T-helper 1 cell treated with Interleukin-12 subunit alpha and Interleukin-12 subunit beta and Interleukin-4 antibody, amounts not matched to agents 30 ng/mL and 1 ng/mL, for 36 hours (primary cell): Measurements from ENCODE around the gene NINL. TPM values are rescaled to one million over a fixed set of nuclear protein-coding genes. Genes with fewer than 3 reads are reported as not detected.
"Not testable (repeated sequence)": the region's sequence is repeated elsewhere in the genome, so short reads cannot be mapped to it uniquely, and the experiment has no call there.

Experiments
- intact Hi-C: fragments of 100-400 bp; cut with micrococcal nuclease; formaldehyde crosslinking; loops from one replicate; pipeline ENCODE4 v1.15.1; 2024
- total RNA-seq: library from RNA; stranded (reverse); gene quantifications from 2 replicates; pipeline ENCODE4 v1.2.3, GENCODE V29; 2022

Gene NINL
- total RNA-seq, 1 donor from 2014 or later, result 2.1 TPM

DNA sequence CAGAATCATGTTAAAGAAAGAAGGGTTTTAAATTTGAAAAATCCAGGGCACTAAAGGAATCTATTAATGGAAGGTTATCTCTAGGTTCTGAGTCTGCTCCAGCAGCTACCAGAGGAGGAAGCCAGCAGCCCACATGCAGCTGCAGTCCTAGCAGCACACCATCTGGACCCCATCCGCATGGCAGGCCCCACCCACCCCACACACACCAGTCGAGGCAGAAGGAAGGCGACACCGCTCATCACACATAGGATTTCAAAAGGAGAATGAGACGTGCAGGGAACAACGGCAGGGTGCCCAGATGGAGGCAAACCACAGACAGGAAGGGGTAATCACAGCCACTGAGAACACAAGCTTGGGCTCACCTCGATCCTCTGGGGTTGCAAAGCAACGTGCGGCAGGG lies 99.0 kb downstream of the NINL start:
- intact Hi-C loops, result no loop called here

DNA sequence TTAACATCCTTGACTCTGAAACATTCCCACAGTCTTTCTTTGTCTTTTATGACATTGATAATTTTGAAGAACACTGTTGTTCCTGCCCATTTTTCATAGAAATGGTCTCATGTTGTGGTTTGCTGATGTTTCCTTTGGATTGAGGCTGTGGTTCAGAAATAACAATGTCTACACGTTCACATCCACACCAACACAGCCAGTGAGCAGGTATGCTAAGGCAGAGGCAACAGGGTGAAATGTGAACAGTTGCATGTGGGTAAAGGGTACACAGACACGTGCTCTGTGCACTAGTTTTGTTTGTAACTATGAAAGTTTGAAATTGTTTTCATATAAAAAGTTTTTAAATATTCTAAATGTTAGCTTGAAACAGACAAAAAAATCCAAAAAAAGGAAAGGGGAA lies 99.5 kb downstream of the NINL start:
- intact Hi-C loops, result no loop called here

DNA sequence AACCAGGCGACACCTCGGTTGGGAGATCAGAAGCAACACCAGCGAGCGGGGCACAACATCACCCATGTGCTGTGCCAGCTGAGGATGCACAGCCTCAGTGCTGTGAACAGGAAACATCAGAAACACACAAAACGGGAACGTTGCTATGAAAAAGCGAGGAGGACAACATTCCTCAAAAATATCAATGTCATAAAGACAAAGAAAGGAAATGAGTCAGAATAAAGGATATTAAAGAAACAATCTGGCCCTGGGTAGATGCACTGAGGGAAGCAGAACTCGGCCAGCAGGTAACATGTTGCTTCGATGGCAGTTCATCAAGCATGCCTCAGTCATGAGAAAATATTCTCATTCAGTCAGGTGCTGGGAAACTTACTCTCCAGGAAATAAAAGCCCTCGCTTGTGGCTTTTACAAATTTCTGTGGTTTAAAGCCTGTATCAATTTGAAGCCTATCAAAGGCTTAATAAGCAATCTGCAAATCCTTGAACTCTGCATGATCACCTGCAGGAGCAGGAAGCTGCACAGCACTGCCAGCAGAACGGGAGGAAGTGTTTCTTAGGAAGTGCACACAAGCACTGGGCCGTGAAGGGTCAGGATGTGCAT lies 100.3 kb downstream of the NINL start:
- intact Hi-C loops, result no loop called here

DNA sequence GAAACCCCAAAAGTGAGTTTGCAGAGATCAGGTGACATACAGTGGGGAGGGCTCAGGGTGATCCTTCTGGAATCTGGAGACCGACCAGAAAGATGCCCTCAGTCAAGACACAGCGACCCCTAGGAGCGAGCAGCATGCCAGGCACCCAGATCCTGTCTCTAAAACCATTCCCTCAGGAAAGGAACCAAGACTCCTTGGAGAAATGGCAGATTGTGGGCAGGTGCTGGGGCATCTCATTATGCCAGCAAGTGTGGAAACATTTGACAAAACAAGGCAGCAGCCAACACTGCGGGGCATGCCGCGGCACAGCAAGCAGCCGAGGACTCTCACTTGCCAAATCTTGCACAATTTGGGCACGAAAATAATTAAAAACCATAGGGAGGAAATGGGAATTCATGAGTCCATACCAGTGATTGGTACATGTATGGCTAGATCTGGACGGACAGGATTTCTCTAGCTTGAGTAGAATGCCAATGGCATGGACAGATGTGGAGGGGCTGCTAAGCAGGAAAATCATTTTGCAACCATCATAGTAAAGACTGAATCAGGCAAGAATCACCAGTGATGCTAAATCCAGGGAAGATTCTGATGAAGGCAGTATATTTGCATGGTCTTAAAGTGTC lies 101.0 kb downstream of the NINL start:
- intact Hi-C loops, result no loop called here

DNA sequence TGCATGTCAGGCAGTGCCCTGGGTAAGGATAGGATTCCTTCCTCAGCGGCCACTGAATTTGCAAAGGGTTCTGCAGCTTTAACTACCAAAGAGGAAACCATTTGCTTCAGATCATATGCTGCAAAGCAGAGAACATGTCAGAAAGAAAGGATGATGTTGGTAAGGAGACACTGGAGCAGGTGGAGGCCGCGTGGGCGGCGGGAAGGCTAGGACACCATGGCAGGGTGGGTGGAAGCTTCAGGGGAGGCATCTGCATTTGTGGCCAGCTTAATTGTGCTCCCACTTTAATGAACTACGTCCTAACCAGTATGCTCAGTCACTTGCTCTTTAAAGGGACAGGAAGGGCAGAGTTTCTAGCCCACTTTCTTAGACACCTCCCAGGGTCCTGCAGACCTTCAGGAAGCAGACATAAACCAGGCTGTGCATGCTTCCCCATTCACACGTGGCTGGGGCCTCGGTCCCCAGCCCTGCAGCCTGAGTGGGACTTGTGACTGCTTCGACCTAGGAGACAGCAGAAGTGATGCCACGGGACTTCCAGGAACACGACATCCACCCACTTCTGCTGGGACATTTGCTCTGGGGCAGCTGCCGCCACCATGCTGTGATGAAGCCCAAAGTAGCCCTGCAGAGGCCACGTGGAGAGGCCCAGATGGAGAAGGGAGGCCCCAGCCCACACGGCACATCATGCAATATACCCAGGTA lies 101.7 kb downstream of the NINL start:
- intact Hi-C loops, result no loop called here

DNA sequence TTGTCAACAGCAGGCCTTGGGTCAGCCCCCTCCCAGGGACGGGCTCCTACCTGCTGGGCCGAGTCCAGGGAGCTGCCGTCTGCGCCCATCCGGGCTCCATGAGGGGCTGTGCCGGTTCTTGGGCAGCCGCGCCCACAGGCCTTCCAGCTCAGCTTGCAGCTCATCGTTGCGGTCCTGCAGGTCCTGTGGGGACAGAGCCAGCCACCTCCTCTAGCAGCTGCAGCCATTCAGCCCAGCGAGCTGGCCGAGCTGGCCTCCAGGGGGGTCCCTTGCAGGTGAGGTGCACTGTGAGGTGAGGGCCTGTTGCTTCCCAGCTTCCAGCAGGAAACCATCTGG lies 103.4 kb downstream of the NINL start:
- intact Hi-C loops, result no loop called here

DNA sequence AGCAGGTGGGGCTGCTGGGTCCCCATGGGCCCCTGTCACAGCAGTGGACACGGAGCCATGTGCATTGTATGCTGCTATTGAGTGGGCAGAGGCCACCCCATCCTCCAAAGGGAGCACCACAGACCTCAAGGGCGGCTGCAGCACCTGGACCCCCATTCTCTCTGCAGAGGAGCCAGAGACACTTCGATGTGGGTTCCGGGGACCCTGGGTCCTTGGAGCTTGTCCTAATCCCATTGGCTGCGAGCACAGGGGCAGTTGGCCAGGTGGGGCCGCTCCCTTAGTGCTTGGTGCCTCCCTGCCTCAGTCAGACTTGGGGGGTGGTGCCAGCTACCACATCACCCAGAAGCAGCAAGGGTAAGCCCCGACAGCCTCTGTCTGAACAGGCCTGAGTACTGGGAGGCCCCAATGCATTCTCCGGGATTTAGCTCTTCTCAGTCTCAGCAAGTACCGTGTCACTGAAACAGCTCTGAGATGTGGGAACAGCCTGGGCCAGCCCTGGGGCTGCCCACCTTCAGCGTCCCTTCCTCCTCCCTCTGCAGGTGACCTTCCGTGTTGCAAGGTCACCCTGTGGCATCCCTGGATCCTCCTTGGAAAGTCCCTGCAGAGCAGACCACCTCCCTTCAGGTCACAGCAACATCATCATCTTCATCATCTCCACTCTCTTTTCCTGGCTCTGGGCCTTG lies 104.0 kb downstream of the NINL start:
- intact Hi-C loops, result no loop called here

DNA sequence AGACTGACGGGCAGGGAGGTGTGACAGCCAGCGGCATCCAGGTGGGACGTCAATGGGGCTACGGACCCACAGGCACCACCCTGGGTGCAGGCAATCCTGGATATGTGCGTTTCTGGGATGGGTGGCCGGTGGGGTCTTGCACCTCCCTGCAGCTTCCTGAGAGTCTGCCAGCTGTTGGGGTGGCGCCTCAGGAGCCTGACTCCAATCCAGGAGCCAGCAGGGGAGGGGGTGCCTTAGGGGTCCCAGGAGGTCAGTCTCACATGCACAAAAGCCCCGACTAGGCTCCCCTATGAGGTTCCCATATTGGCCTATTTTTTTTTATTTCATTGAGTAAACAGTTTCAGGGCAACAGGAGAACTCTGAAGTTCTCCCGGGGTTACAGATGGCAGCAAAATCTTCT lies 104.5 kb downstream of the NINL start:
- intact Hi-C loops, result no loop called here

DNA sequence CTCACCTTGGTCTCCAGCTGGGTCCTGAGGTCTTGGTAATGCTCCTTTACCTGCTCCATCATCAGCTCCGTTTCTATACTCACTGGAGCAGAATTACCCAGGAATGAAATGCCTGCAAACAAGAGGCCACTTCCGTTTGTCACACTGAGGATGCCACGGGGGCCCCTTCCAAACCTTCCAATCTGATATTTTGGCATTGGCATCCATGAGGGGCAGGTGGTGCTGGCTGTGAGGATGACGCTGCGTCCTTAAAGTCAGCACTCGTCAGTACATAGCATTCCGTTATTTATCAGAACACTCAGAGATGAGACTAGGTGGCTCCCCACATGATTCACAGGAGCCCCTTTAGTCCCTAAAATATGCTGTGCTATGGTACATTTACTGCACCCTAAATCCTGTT lies 105.2 kb downstream of the NINL start:
- intact Hi-C loops, result no loop called here

DNA sequence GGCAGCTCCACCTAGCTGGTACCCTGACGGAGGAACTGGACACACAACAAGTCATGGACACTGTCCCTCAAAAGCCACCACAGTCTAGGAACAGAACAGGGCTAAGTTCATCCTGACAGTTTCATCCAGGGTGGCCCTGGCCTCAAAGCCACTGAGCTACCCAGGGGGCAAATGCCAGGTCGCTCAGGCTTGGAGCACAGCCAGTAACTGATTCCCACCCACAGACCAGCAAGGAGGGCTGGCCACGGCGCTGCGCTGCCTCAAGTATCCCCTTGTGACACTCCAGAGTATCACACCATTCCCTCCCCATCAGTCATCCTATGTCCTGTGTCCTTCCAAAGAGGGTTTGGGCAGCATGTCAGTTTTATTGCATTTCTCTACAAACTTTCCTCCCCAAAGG lies 105.7 kb downstream of the NINL start:
- intact Hi-C loops, result no loop called here

DNA sequence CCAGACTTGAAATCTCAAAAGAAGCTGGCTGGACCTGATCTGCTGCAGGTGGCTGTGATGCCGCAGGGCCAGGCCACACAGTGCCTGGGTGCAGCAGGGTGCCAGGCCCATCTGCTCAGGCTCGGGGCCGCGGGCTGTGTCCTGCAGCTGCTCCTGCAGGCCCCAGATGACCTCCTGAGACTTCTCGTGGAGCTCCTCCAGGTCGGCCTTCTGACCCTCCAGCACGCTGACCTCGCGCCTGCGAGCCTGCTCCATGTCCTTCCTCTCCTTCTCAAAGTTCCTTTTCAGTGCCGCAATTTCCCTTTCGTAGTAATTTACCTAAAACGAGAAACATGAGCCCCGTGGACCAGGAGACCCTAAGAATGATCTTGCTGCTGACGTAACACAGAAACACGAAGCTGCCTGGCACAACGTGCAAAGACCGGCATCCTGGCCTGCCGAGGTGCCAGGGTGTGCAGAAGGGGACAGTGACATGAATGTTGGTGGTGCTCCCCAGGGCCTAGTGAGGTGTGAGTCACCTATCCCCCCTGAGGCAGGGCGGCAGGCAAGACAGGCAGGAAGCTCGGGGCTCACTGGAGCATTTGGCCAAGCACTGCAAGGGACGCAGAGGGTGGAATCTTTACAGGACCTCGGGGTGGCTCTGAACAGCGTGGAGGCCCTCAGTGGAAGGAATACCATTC lies 106.3 kb downstream of the NINL start:
- intact Hi-C loops, result no loop called here

DNA sequence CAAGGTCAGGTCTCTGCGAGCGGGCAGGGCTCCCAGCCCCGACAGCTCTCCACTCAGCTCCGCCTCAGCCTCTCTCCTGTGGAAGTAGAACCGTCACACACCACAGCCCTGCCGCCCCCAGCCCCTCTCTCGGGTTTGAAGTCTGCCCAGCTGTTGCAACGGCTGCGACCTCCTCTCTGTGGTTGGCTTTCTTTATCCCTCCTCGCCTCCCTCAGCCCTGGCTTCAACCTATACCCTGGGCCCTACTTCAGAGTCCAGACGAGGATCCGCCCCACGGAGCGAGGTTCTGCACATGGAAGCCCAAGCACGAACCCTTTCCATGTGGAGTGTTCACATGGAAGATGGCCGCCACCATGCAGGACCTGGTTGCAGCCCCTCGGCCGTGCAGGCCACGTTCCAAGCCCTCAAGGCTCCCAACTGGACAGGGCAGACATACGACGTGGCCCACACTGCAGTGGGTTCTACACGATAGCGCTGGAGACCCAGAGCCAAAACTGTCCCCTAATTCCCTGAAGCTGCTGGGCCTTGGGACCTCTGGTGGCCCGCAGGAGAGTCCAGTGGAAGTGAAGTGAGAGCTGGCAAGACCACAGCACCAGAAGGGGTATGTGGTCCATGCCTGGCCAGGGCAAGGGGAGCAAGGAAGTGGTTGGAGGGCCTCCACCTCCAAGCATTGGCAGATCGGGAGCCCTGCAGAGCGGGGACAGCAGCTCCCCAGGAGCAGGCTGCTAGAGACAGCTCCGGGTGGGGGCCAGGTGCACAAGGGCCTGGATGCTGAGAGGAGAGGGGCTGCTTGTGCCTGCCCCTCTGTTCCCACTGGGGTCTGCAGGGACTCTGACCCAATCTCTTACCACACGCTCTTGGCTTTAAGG lies 108.1 kb downstream of the NINL start:
- intact Hi-C loops, result no loop called here

DNA sequence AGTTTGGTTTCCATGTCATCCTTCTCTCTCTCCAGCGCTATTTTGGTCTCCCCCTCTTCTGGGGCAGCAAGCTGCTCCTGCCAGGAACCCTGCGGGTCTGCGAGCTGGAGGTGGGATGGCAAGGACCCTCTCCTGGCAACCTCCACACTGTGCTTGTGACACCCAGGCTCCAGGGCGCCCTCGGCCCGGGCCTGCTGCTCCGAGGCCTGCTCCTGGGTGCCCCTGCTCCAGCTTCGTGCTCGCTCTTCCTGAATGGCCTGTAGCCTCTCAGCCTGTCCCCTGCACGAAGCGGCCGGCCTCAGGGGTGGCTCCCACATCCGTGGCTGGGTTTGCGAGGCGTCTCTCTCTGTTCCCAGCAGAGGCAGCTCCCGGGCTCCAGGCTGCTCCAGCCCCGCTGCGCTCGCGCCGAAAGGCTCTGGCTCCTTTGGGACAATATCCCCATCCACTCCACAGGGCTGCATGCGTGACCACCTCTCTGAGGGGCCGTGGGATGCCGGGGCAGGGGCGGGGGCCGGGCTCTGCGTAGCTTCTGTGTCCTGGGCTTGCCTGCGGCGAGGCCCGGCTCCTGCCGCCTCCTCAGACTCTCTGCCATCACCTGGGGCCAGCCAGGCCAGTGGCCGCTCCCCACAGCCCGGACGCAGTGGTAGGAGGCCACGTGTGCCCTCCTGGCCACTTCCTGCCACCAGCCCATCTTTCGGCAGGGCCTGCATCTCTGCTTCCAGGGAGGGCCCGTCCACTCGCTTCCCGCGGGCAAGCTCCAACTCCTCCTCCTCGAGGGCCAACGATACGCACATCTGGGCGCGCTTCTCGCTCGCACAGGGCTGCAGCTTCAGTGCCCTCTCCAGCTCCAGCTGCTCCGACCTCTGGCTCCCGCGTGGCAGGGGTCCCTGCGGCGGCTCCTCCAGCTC lies 109.0 kb downstream of the NINL start:
- intact Hi-C loops, result no loop called here

DNA sequence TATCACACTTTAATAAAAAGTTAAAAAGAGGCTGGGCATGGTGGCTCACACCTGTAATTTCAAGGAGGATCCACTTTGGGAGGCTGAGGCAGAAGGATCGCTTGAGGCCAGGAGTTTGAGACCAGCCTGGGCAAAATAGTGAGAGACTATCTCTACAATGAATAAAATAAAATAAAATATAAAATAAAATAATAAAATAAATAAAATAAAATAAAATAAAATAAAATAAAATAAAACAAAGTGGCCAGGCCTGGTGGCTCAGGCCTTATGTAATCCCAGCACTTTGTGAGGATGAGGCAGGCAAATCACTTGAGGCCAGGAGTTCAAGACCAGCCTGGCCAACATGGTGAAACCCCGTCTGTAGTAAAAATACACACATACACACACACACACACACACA lies 112.0 kb downstream of the NINL start:
- intact Hi-C loops, result not testable (repeated sequence)

DNA sequence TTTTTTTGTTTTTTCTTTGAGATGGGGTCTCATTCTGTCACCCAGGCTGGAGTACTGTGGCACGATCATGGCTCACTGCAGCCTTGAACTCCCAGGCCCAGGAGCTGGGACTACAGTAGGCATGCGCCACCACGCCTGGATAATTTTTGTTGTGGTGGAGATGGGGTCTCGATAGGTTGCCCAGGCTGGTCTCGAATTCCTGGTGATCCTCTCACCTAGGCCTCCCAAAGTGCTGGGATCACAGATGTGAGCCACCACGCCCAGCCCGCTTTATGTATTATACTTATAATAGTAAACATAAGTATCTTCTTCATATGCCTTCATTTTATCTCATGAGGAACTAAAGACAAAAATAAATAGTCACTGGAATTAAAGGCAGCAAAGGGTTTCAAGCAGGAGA lies 114.3 kb downstream of the NINL start:
- intact Hi-C loops, result no loop called here

DNA sequence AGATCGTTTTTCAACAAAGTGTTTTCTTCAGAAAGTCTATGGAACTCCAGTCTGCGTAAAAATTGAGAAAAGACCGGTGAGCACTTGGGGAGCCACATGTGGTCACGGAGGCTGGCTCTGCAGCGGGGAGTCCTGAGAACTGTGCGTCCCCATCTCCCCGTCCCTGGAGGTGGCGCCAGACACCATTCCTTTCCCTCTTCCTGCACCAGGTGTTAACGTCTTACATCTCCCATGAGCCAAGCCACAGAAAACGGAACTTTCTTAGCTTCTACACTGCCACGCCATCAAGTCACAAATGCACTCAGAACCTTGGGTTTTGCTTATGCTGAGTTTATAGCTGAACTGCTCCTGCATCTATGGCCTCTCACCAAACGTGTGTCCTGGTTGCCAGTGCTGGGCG lies 115.3 kb downstream of the NINL start:
- intact Hi-C loops, result no loop called here

DNA sequence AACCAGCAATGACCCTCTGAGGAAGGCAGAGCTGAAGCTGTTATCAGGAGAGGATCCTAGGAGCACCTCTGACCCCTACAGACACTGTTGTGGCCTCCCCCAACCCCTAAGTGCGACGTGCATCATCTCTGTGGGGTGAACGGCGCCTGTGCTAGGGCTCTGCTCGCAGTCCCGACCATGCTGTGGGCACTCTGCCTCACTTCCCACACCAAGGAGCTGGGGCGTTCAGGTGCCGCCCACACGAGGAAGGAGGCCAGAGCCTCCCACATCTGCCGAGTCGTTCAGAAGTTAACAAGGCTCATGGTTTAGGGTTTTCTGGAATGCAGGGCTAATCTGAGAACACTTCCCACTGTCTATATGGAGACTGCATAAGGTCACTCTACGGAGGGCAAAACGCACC lies 115.8 kb downstream of the NINL start:
- intact Hi-C loops, result no loop called here

DNA sequence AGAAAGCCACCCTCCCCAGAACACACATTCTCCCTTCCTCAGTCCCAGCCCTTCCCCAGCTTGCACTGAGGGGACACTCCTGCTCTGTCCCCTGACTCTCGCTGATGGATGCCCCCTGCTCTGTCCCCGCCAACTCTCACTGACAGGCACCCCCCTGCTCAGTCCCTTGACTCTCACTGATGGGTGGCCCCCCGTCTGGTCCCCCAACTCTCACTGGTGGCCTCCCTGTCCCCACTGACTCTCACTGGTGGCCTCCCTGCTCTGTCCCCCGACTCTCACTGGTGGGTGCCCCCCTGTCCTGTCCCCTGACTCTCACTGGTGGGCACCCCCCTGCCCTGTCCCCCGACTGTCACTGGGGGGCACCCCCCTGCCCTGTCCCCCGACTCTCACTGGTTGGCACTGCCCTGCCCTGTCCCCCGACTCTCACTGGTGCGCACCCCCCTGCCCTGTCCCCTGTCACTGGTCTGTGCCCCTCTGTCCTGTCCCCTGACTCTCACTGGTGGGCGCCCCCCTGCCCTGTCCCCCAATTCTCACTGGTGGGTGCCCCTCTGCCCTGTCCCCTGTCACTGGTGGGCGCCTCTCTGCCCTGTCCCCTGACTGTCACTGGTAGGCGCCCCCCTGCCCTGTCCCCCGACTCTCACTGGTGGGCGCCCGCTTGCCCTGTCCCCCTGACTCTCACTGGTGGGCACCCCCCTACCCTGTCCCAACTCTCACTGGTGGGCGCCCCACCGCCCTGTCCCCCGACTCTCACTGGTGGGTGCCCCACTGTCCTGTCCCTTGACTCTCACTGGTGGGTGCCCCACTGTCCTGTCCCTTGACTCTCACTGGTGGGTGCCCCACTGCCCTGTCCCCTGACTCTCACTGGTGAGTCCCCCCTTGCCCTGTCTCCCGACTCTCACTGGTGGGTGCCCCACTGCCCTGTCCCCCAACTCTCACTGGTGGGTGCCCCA lies 116.9 kb downstream of the NINL start:
- intact Hi-C loops, result no loop called here

DNA sequence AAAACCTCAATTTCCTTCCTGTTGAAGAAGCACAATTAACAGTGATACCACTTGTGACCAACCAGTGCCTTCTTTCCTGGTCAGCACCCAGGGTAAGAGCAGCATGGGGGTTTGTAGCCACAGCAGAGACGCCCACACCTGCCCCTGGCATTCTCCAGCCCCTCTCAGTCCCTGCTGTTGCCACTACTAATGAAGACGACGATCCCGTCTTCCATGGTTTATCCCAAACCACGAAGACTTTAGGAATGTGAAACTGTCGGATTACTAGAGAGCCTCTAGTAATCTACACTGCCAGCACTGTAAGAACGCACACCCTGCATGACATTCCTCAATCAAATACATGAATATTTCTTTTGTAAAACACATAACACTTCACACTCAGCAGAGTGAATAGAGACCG lies 117.9 kb downstream of the NINL start:
- intact Hi-C loops, result no loop called here
